NCI-H2081 treated with DMSO at 0.1 percent for 48 hours (cell line): ENCODE measurements around the gene TMEM8B.
"Not testable (repeated sequence)": the region's sequence is repeated elsewhere in the genome, so short reads cannot be mapped to it uniquely, and the experiment has no call there.

Source experiments
- DNase-seq: peaks from one replicate; lab custom pipeline; 2025; lab: John Stamatoyannopoulos, UW

The TMEM8B gene

DNA sequence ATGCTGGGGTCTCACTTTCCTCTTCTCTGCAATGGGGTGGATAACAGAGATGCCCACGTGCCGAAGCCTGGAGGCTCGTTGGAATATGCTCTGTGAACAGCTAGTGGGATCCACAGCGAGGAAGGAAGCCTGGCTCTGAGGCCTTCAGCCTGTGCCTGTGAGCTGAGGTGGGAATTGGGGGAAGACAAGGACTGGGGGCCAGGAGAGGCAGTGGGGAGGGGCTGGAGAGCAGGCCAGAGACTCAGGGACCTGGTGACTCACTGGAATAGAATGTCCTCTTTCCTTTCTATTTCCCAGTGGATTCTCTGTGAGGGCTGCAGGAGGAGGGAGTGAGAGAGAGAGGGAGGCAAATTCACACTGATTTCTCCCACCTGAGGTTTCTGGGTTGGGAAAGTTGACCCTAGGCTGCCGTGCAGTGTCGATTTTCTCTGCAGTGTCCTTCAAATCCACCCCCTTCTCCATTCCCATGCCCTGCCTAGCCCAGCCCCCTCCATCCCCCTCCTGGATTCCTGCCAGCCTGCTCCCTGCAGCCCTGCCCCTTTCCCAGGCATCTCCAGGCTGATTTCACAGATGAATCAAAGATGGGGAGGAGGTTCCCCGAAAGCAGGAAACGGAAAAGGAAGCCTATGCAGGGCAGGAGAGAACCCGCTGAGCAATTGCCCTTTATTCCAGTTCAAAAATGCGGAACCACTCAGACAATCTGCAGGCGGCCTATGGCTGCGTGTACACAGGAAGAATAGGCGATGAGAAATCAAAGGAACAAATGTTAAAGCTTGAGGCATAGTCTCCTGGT lies 78.9 kb downstream of the TMEM8B start:
- no peak for DNase-seq

DNA sequence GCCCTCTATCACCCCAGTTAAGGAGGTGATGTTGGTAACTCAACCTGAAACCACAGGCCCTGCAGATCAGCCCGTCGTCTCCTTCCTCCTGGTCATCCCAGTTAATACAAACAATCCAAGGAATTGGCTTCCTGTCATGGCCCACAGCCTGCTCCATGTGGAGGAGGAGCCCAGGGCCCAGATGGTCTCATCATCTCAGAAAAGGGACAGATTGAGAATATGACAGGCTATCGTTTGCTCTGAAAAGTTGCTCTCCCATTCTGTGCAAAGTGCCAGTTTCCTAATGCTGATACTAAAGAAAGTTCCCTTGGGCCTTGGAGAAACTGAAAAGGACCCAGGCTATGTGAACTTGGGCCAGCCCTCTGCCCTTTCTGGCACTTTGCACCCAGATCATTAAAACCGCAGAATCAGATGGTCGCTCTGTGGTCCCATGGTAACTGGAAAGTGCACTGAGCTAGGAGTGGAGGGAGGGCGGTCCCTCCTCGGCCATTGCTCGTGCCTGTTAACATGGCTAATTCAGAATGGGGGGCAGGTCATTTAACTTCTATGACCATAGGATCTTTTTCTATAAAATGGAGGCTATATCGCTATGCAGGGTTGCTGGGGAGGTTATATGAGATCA lies 79.6 kb downstream of the TMEM8B start:
- DNase-seq: no peak

DNA sequence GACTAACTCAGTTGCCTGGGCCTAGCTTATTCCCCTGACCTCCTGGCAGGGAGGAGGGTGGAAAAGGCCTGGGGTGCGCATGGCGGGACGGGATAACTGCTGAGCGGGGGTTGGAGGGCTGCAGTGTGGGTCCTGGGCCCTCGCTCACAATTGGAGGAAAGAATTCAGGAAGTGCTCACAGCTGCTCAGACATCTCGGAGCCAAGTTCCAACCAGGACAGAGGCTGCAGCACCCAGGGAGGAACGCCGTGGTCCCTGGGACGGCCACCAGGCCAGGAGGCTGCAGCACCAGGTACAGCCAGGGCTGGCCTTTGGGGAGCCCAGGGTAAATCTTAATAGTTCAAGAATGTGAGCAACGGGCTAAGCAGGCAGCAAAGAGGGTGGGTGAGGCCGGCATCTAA lies 80.2 kb downstream of the TMEM8B start, which contains the start of gene SPAAR:
Gene SPAAR (plus strand): TSS at position 217 of the 400 bp plus-strand sequence. CDS start 974 bp downstream, outside the sequence.
- DNase-seq: no peak

DNA sequence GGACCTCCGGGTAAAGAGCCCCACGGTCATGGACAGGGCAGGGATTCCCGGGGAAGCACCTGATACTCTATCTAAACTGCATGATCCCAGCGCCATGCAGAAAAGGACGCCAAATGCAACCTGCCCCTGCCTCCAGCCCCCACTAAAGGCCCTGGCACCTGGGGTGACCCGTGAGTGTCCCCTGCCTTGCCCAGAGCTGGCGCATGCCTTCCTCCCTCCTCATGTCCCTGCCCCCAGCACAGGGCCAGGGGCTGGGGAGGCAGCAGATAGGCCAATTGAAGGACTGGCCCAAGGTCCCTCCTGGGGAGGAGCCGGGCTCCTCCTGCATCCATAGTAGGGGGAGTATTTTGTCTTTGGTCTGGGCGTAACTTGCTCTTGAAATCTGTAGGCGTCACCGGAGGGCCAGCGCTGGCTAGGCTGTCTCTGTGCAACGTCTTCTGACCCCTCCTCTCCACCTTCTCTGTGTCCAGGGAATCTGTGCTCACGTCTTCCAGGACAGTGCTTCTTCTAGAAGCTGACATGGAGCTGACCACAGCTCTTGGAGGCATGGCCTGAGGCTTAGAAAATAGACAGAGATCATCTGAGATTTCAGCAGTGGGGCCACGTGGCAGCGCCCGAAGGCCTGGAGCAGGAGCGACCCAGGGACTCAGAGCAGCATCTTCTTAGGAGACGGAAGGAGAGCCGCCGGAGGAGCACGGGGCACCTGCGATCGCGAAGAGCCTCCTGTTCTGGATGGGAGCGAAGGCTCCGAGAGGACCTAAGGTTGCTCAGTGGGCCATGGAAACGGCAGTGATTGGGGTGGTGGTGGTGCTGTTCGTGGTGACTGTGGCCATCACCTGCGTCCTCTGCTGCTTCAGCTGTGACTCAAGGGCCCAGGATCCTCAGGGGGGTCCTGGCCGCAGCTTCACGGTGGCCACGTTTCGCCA lies 80.9 kb downstream of the TMEM8B start:
- DNase-seq: no peak

DNA sequence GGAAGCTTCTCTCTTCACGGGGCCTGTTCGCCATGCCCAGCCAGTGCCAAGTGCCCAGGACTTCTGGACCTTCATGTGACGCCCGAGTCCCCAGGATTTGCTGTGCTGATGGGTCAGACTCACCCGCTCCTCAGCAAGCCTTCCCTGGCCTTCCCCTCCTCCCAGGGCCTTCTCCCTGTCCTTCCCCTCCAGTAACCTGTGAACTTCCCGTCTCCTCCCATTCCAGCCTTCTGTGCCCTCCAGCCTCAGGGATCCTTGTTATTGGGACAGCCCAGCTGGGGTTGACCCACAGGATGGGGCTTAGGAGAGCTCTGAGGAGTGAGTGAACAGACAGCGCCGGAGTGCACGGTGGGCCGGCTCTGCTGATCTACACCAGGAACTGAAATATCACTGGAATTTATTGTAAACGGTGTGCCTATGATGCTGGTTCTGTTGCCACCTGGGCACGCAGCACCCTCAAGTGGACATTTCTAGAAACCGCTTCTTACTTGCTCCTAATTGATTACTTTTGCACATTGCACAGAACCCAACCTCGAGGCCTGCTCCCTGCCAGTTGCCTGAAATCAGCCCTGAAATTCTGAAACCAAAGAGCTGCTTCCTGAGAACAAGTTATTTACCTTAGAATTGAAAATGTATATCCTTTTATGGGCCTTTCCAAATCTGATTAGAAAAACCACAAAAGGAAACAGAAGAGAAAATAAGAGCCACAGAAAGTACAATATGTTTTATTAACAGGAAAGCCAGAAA lies 81.8 kb downstream of the TMEM8B start:
- DNase-seq: peak; percentile 18

DNA sequence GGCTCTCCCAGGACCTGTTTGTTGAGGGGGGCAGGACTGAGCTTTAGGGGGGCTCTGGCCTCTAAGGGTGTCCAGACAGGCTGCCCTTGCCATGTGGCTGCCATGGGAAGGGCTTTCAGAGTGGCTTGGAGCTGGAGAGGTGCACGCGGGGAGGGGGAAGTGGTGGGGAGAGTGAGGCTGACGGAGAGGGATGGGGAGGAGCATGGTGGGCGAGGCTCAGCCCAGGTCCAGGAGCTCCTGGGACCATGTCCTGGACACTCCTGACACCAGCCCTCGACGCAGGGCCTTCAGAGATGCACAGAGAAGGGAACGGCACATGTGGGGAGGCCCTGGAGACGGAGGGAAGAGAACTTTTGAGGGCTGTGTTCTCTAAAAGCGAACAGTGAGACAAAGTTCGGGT lies 82.7 kb downstream of the TMEM8B start:
- DNase-seq: no peak

GRCh38 chr9:35912791-35913400 lies 83.9 kb downstream of the TMEM8B start:
- no peak for DNase-seq

- not testable (repeated sequence) for DNase-seq
These were observed 84.4 kb downstream of the TMEM8B start for GRCh38 chr9:35913429-35913828.

GRCh38 chr9:35914301-35914807 lies 85.3 kb downstream of the TMEM8B start:
- no peak for DNase-seq
